ENCODE results near the gene GPR68. TPM values are rescaled to one million over a fixed set of nuclear protein-coding genes. Genes with fewer than 3 reads are reported as not detected.
A peak's percentile ranks its signal among the peaks of the same experiment; 100 is the strongest.
"Not testable (repeated sequence)": the region's sequence is repeated elsewhere in the genome, so short reads cannot be mapped to it uniquely, and the experiment has no call there.

The GPR68 gene
- total RNA-seq, 1 donor from 2014 or later, result 0.16 TPM

- ATAC-seq (no peak), DNase-seq (ENCODE audit: missing footprints) (no peak)
- intact Hi-C loops (cut with DNase I), result no loop called here
These were observed 13.0 kb upstream of the GPR68 start for GRCh38 chr14:91257328-91258010.

- intact Hi-C loops (cut with DNase I), result no loop called here
- ATAC-seq, result no peak
- no peak for DNase-seq (ENCODE audit: missing footprints)
These were observed 12.2 kb upstream of the GPR68 start for GRCh38 chr14:91256661-91257060.

GRCh38 chr14:91255026-91255695 lies 10.7 kb upstream of the GPR68 start:
- intact Hi-C loops (cut with DNase I), result no loop called here
- DNase-seq (ENCODE audit: missing footprints) (no peak), ATAC-seq (no peak)

- DNase-seq (ENCODE audit: missing footprints) (no peak), ATAC-seq (no peak)
- intact Hi-C loops (cut with DNase I), result no loop called here
These were observed 10.0 kb upstream of the GPR68 start for GRCh38 chr14:91254461-91254860.

GRCh38 chr14:91253795-91254323 lies 9.4 kb upstream of the GPR68 start:
- ATAC-seq (no peak), DNase-seq (ENCODE audit: missing footprints) (no peak)
- intact Hi-C loops (cut with DNase I), result no loop called here

GRCh38 chr14:91252871-91253794 lies 8.6 kb upstream of the GPR68 start:
- no peak for DNase-seq (ENCODE audit: missing footprints)
- intact Hi-C loops (cut with DNase I), result no loop called here
- ATAC-seq, result peak; percentile 64

GRCh38 chr14:91250912-91251311 lies 6.4 kb upstream of the GPR68 start:
- DNase-seq (ENCODE audit: missing footprints) (no peak), ATAC-seq (peak; percentile 21)
- intact Hi-C loops (cut with DNase I), result no loop called here

- intact Hi-C loops (cut with DNase I), result no loop called here
- ATAC-seq (no peak), DNase-seq (ENCODE audit: missing footprints) (no peak)
These were observed 5.5 kb upstream of the GPR68 start for GRCh38 chr14:91249841-91250616.

GRCh38 chr14:91246051-91246852 lies 1.7 kb upstream of the GPR68 start:
- intact Hi-C loops (cut with DNase I), result no loop called here
- ATAC-seq (no peak), DNase-seq (ENCODE audit: missing footprints) (no peak)

GRCh38 chr14:91245616-91246015 lies 1.1 kb upstream of the GPR68 start:
- ATAC-seq; intact Hi-C loops (cut with DNase I); DNase-seq (ENCODE audit: missing footprints): not testable (repeated sequence)

GRCh38 chr14:91245029-91245428 lies 525 bp upstream of the GPR68 start:
- intact Hi-C loops (cut with DNase I), result no loop called here
- ATAC-seq (no peak), DNase-seq (ENCODE audit: missing footprints) (no peak)

GRCh38 chr14:91243074-91243471 lies 1.4 kb downstream of the GPR68 start:
- no peak for ATAC-seq
- DNase-seq (ENCODE audit: missing footprints), result no peak
- intact Hi-C loops (cut with DNase I), result no loop called here

- DNase-seq (ENCODE audit: missing footprints) (no peak), ATAC-seq (no peak)
- intact Hi-C loops (cut with DNase I), result no loop called here
These were observed 1.9 kb downstream of the GPR68 start for GRCh38 chr14:91242635-91243034.

- no peak for DNase-seq (ENCODE audit: missing footprints)
These were observed 2.6 kb downstream of the GPR68 start for GRCh38 chr14:91241863-91242262.

GRCh38 chr14:91238661-91239060 lies 5.8 kb downstream of the GPR68 start:
- intact Hi-C loops (cut with DNase I), result no loop called here
- DNase-seq (ENCODE audit: missing footprints), result no peak
- ATAC-seq, result no peak

More at GRCh38 chr14:91241863-91242262, 2.6 kb downstream of the GPR68 start:
- intact Hi-C loops (cut with DNase I), result no loop called here
- ATAC-seq, result no peak

- DNase-seq (ENCODE audit: missing footprints) (no peak), ATAC-seq (no peak)
- intact Hi-C loops (cut with DNase I), result no loop called here
These were observed 6.4 kb downstream of the GPR68 start for GRCh38 chr14:91238085-91238484.

GRCh38 chr14:91237219-91237618 lies 7.3 kb downstream of the GPR68 start:
- no peak for DNase-seq (ENCODE audit: missing footprints)
- intact Hi-C loops (cut with DNase I), result no loop called here
- ATAC-seq, result no peak

- intact Hi-C loops (cut with DNase I), result no loop called here
- ATAC-seq, result no peak
- no peak for DNase-seq (ENCODE audit: missing footprints)
These were observed 8.7 kb downstream of the GPR68 start for GRCh38 chr14:91235841-91236240.

Measured in Right ventricle myocardium inferior (tissue), 1 donor.